IMR-90 (cell line): ENCODE measurements around the gene LMOD1. TPM values are rescaled to one million over a fixed set of nuclear protein-coding genes. Genes with fewer than 3 reads are reported as not detected.

Experiments
- CTCF ChIP-seq: conservative IDR thresholded peaks from 2 replicates; pipeline ENCODE4 v1.5.1; 2012; ENCODE audit warnings: mild to moderate bottlenecking, low read depth, low read length, improper control_type of control experiment
- polyA plus RNA-seq, 3 experiments: library from polyadenylated mRNA; depleted of rRNA; stranded (reverse); fragments of >200 nt; gene quantifications; 2 replicates each; pipeline ENCODE4 v1.2.3, GENCODE V29; 2012; ENCODE audit warnings: low replicate concordance in 1 of 3
- total RNA-seq: library from RNA; depleted of rRNA; stranded (reverse); fragments of >200 nt; gene quantifications from 2 replicates; pipeline ENCODE4 v1.2.3, GENCODE V29; 2012

The LMOD1 gene
- total and polyA plus RNA-seq, 2 of the 4 experiments (the other 2 are of a cell fraction), result 51.7 to 53.2 TPM

- no peak for TF ChIP-seq CTCF
Measured at GRCh38 chr1:201916649-201917249, 29.6 kb downstream of the LMOD1 start (continued).
